ENCODE results near the gene REEP5.

DNA sequence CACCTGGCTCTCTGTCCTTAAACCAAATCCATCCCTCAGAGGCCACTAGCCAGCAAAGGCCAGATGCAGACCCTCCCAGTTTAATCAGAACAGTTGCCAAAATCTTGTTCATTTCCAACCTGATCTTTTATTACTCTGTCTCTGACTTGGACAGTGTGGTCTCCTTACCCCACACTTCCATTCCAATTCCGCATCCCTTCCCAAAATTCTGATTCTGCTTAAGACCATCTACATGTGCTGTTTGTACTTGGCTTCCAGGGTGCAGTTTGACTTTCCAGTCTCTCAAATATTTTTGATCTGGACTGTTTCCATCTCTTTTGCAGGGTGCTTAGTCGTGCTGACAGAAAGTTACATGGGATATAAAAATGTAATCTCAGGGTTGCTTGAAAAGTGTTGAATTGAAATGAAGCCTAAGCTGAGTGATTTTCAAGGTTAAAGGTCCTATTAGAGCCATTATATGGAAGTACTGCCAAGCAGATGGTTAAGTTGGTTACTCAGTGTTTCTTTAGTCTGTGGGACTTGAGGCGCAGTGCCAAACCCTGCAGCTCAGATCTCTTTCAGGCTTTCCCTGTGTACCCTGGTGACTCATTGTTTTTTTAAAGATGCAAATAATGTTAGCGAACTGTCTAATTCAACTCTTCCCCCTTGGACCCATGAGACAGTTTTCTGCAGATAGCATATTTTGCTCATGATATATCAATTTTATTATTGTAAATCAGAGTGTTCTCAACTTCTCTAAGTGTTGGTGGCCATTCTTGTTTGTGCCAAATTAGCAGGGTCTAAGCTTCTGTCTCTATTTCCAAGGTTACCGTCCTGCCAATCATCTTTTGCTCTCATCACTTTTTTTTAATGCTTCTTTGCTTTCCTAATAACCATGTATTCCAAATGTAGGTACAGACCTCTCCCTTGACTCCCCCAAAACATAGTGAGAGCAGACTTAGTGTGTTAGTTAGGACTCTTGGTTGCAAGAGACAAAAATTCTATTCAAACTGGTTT is 36.4 kb upstream of the REEP5 start:
- TF ChIP-seq, protein P1, sequence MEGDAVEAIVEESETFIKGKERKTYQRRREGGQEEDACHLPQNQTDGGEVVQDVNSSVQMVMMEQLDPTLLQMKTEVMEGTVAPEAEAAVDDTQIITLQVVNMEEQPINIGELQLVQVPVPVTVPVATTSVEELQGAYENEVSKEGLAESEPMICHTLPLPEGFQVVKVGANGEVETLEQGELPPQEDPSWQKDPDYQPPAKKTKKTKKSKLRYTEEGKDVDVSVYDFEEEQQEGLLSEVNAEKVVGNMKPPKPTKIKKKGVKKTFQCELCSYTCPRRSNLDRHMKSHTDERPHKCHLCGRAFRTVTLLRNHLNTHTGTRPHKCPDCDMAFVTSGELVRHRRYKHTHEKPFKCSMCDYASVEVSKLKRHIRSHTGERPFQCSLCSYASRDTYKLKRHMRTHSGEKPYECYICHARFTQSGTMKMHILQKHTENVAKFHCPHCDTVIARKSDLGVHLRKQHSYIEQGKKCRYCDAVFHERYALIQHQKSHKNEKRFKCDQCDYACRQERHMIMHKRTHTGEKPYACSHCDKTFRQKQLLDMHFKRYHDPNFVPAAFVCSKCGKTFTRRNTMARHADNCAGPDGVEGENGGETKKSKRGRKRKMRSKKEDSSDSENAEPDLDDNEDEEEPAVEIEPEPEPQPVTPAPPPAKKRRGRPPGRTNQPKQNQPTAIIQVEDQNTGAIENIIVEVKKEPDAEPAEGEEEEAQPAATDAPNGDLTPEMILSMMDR (IDR thresholded peaks at IDR 0.05), result no peak
- TF ChIP-seq SIN3A (IDR thresholded peaks at IDR 0.05; ENCODE audit: borderline replicate concordance, insufficient read depth, low read depth, low read length), result no peak
